Tibial artery (tissue), 4 donors: ENCODE measurements around the gene KCNAB2.
"Not testable (repeated sequence)": the region's sequence is repeated elsewhere in the genome, so short reads cannot be mapped to it uniquely, and the experiment has no call there.

Source experiments
- DNase-seq, 2 donors: peaks; one replicate each; pipeline ENCODE4 v3.0.0-alpha.2; 2019
- H3K27ac ChIP-seq, 2 donors: fragments of 200-600 bp; sonication (generic) in 1 of 2; 1 replicate in 1 of 2; 2 replicates in 1 of 2; pipeline ENCODE4 v1.5.1; 2018 to 2019; ENCODE audit warnings: mild to moderate bottlenecking in 1 of 2
- H3K27me3 ChIP-seq, 2 donors: fragments of 200-600 bp; sonication (generic) in 1 of 2; one replicate each; pipeline versions ENCODE4 v1.5.1 to v1.6.0; 2016 to 2019
- H3K36me3 ChIP-seq, 3 donors: fragments of 200-600 bp; sonication (generic) in 2 of 3; one replicate each; pipeline ENCODE4 v1.5.1; 2016 to 2019; ENCODE audit warnings: mild to moderate bottlenecking in 2 of 3
- H3K4me1 ChIP-seq, 4 donors: fragments of 200-600 bp; sonication (generic) in 2 of 4; 1 replicate in 3 of 4; 2 replicates in 1 of 4; pipeline ENCODE4 v1.5.1; 2016 to 2019
- H3K4me3 ChIP-seq, 2 donors: fragments of 200-600 bp; sonication (generic) in 1 of 2; 1 replicate in 1 of 2; 2 replicates in 1 of 2; pipeline ENCODE4 v1.5.1; 2018 to 2019; ENCODE audit warnings: mild to moderate bottlenecking in 2 of 2
- H3K9me3 ChIP-seq, 3 donors: fragments of 200-600 bp; sonication (generic) in 1 of 3; one replicate each; pipeline ENCODE4 v1.5.1; 2016 to 2019
- CTCF ChIP-seq, 2 experiments: fragments of 200-600 bp in 1 of 2; fragments of 450-650 bp in 1 of 2; IDR thresholded peaks; one replicate each; pipeline ENCODE4 v1.5.1; 2017 to 2019; ENCODE audit warnings: antibody characterized with exemption in 2 of 2, mild to moderate bottlenecking in 1 of 2, moderate library complexity in 1 of 2
- intact Hi-C: fragments of 100-400 bp; cut with DNase I; formaldehyde crosslinking; loops from one replicate; pipeline ENCODE4 v1.15.0; 2023; ENCODE audit warnings: low total_unique reads

The KCNAB2 gene

DNA sequence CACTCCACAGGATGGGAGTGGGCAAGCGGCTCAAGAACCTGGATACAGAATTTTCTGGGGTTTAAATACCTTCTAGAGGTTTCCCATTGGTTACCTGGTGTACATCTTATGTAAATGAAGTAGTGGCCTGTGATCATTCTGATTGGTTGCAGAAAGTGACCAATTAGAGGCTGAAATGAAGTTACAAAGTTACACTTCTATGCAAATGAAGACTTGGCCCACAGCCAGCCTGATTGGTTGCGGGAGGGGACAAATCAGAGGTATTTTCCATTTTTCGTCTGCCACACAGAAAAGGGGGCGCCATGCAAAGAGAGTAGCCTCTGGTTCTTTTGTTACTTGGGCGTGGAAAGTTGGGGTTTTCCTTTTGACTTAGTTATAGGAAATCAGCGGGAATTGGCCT lies 8.9 kb downstream of the KCNAB2 start:
- intact Hi-C loops = loop anchor here (5.0 kb wide), 1 partner anchor 188 kb away; the partner anchor contains the start of gene HES3
- no peak for TF ChIP-seq CTCF (IDR thresholded peaks at IDR 0.05)

DNA sequence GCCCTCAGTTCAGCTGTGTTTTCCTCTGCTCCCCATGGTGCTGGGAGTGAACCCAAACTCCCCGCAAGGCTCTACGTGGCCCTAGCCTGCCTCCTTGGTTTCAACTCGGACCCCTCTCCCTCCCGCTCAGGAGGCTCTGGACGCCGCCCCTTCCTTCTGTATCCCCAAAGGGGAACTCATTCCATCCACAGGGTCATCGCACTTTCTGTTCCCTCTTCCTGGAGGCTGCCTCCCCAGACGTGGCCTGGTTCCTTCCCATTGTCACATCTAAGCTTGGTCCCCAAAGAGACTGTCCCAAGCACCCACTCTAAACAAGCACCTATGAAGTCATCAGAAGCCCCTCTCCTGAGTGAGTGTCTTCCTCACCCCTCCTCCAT lies 10.9 kb downstream of the KCNAB2 start:
- Histone ChIP-seq H3K27ac (no peak overlapping the region), H3K36me3 (no peaks in the 10 kb centered on the region), H3K9me3 (no peaks in the 10 kb centered on the region), H3K27me3 (peaks cover 0 to 32% of the 10 kb centered on the region in 2 donors), H3K4me3 (no peak overlapping the region), H3K4me1 (no peaks in the 10 kb centered on the region)
- intact Hi-C loops = no loop called here
- DNase-seq = no peak
- TF ChIP-seq CTCF (IDR thresholded peaks at IDR 0.05) = no peak

More for the DNA sequence above, 8.9 kb downstream of the KCNAB2 start:
- H3K4me3 ChIP-seq = no peak overlapping the region
- no peaks in the 10 kb centered on the region for H3K9me3 ChIP-seq
- peaks cover 0 to 23% of the 10 kb centered on the region in 2 donors for H3K27me3 ChIP-seq
- H3K36me3 ChIP-seq = no peaks in the 10 kb centered on the region
- H3K27ac ChIP-seq = no peak overlapping the region
- no peaks in the 10 kb centered on the region for H3K4me1 ChIP-seq
- no peak for DNase-seq

GRCh38 chr1:6057170-6057845 lies 11.6 kb downstream of the KCNAB2 start:
- no peak for TF ChIP-seq CTCF (IDR thresholded peaks at IDR 0.05)
- Histone ChIP-seq H3K4me3 (no peak overlapping the region), H3K27me3 (peaks cover 0 to 32% of the 10 kb centered on the region in 2 donors), H3K4me1 (no peaks in the 10 kb centered on the region), H3K27ac (no peak overlapping the region), H3K9me3 (no peaks in the 10 kb centered on the region), H3K36me3 (no peaks in the 10 kb centered on the region)
- DNase-seq = no peak
- intact Hi-C loops = no loop called here

GRCh38 chr1:6059866-6060265 lies 14.2 kb downstream of the KCNAB2 start:
- no peak overlapping the region for H3K4me3 ChIP-seq
- no peaks in the 10 kb centered on the region for H3K36me3 ChIP-seq
- peaks cover 0 to 43% of the 10 kb centered on the region in 2 donors for H3K27me3 ChIP-seq
- intact Hi-C loops = loop anchor here (5.0 kb wide), 1 partner anchor 187 kb away; no protein-coding TSS in a partner anchor
- no peaks in the 10 kb centered on the region for H3K4me1 ChIP-seq
- H3K27ac ChIP-seq = no peak overlapping the region
- DNase-seq = no peak
- TF ChIP-seq CTCF (IDR thresholded peaks at IDR 0.05) = no peak
- no peaks in the 10 kb centered on the region for H3K9me3 ChIP-seq

- no peak overlapping the region for H3K27ac ChIP-seq
- no peak for DNase-seq
- TF ChIP-seq CTCF (IDR thresholded peaks at IDR 0.05) = no peak
- intact Hi-C loops = loop anchor here (5.0 kb wide), 1 partner anchor 185 kb away; no protein-coding TSS in a partner anchor
- no peak overlapping the region for H3K4me3 ChIP-seq
- H3K4me1 ChIP-seq = no peaks in the 10 kb centered on the region
- H3K27me3 ChIP-seq = peaks cover 0 to 40% of the 10 kb centered on the region in 2 donors
- H3K36me3 ChIP-seq = no peaks in the 10 kb centered on the region
- no peaks in the 10 kb centered on the region for H3K9me3 ChIP-seq
Observed at GRCh38 chr1:6062670-6063069, 17.0 kb downstream of the KCNAB2 start.

- H3K36me3 ChIP-seq, H3K4me3 ChIP-seq, H3K27ac ChIP-seq, DNase-seq, H3K4me1 ChIP-seq, H3K9me3 ChIP-seq: not testable (repeated sequence)
- H3K27me3 ChIP-seq = peaks cover 0 to 32% of the 10 kb centered on the region in 2 donors
- intact Hi-C loops = loop anchor here (5.0 kb wide), 1 partner anchor 184 kb away; no protein-coding TSS in a partner anchor
Observed at GRCh38 chr1:6063532-6064053, 17.9 kb downstream of the KCNAB2 start.
